HepG2 (cell line): ENCODE results near the gene FANK1.

Source experiments
- CTCF ChIP-seq: sonication (generic); formaldehyde crosslinking; IDR thresholded peaks from 2 replicates; pipeline ENCODE4 v1.5.0; 2020; ENCODE audit warnings: mild to moderate bottlenecking, missing genetic modification reagents, moderate library complexity
- EP300 ChIP-seq, 3 experiments: sonication (generic) in 1 of 3; formaldehyde crosslinking in 1 of 3; IDR thresholded peaks; 2 replicates each; pipeline versions ENCODE4 v1.5.1 to v1.6.1; 2011 to 2020; ENCODE audit warnings: low read depth in 2 of 3, low read length in 2 of 3, borderline replicate concordance in 1 of 3, improper control_type of control experiment in 1 of 3, mild to moderate bottlenecking in 1 of 3, missing genetic modification reagents in 1 of 3, moderate library complexity in 1 of 3
- GATAD2A ChIP-seq: IDR thresholded peaks from 2 replicates; pipeline ENCODE4 v1.6.1; 2016
- MAZ ChIP-seq, 2 experiments: sonication (generic) in 1 of 2; formaldehyde crosslinking in 1 of 2; IDR thresholded peaks; 2 replicates each; pipeline versions ENCODE4 v1.5.0 to v1.6.1; 2012 to 2020; ENCODE audit warnings: low read depth in 2 of 2, mild to moderate bottlenecking in 2 of 2, borderline replicate concordance in 1 of 2, improper control_type of control experiment in 1 of 2, low read length in 1 of 2, missing genetic modification reagents in 1 of 2, moderate library complexity in 1 of 2
- MTF1 ChIP-seq: sonication (generic); formaldehyde crosslinking; IDR thresholded peaks from 2 replicates; pipeline ENCODE4 v1.5.0; 2020; ENCODE audit warnings: missing genetic modification reagents
- MYNN ChIP-seq: sonication (generic); formaldehyde crosslinking; IDR thresholded peaks from 2 replicates; pipeline ENCODE4 v1.4.0; 2020; ENCODE audit warnings: mild to moderate bottlenecking, low read depth, missing genetic modification reagents
- NFKB2 ChIP-seq: sonication (generic); formaldehyde crosslinking; IDR thresholded peaks from 2 replicates; pipeline ENCODE4 v1.4.0; 2020; ENCODE audit warnings: missing genetic modification reagents, borderline replicate concordance
- NR1H2 ChIP-seq: sonication (generic); formaldehyde crosslinking; IDR thresholded peaks from 2 replicates; pipeline ENCODE4 v1.8.1; 2022; ENCODE audit warnings: low read depth, missing genetic modification reagents, borderline replicate concordance
- SIN3A ChIP-seq: IDR thresholded peaks from 2 replicates; pipeline ENCODE4 v1.6.1; 2011; ENCODE audit warnings: low read depth, mild to moderate bottlenecking, control low read depth, low read length, borderline replicate concordance
- ZBTB2 ChIP-seq: sonication (generic); formaldehyde crosslinking; IDR thresholded peaks from 2 replicates; pipeline ENCODE4 v1.8.0; 2022; ENCODE audit warnings: low read depth, missing genetic modification reagents

- no peak for TF ChIP-seq MAZ (IDR thresholded peaks at IDR 0.05; ENCODE audit: borderline replicate concordance, low read depth, low read length)
- TF ChIP-seq MAZ (CRISPR knock-in tag; IDR thresholded peaks at IDR 0.05; ENCODE audit: low read depth): no peak
- TF ChIP-seq GATAD2A: no peak
- no peak for TF ChIP-seq NFKB2
- no peak for TF ChIP-seq NR1H2 (CRISPR knock-in tag)
- no peak for TF ChIP-seq CTCF (CRISPR knock-in tag)
- TF ChIP-seq MYNN: no peak
- no peak for TF ChIP-seq ZBTB2 (CRISPR knock-in tag)
- TF ChIP-seq SIN3A: no peak
- TF ChIP-seq MTF1 (CRISPR knock-in tag): no peak
- no peak for TF ChIP-seq EP300 (IDR thresholded peaks at IDR 0.05; ENCODE audit: low read depth in 2 of 2, low read length in 2 of 2)
- no peak for TF ChIP-seq EP300 (CRISPR knock-in tag; IDR thresholded peaks at IDR 0.05; ENCODE audit: borderline replicate concordance)
Observed at GRCh38 chr10:125886914-125887512, 9.4 kb upstream of the FANK1 start.
